HepG2 (cell line): Measurements from ENCODE around the gene PPP1R13B. TPM values are rescaled to one million over a fixed set of nuclear protein-coding genes. Genes with fewer than 3 reads are reported as not detected.

Experiments
- ATAC-seq: fragments of 200-7000 bp; cut with Tn5 transposase; 3 replicates; pipeline ENCODE4 v1.9.1; 2020; ENCODE audit warnings: mild to moderate bottlenecking, moderate library complexity
- BruUV-seq: library from RNA; stranded (reverse); fragments of 400-500 nt; replicated peaks from 2 replicates; lab custom pipeline; 2021; lab: Mats Ljungman, UMichigan
- CTCF ChIA-PET: fragments of 300-600 bp; formaldehyde crosslinking; extraction: SDS; loops from one replicate; lab custom pipeline; 2021; ENCODE audit warnings: low total read pairs, inconsistent platforms, low intra/inter-chr PET ratio; lab: Yijun Ruan, JAX
- POLR2A ChIA-PET: fragments of 350-600 bp; sonication (Branson Sonifier 250); formaldehyde crosslinking; loops from one replicate; lab custom pipeline; 2020; ENCODE audit warnings: antibody characterized with exemption, inconsistent platforms; lab: Yijun Ruan, JAX
- DNase-seq: peaks from one replicate; pipeline ENCODE4 v3.0.0-alpha.2; 2015; ENCODE audit warnings: low spot score
- FAIRE-seq: peaks from 3 replicates; lab custom pipeline; 2011; peaks lifted over from hg19 to GRCh38; lab: Jason Lieb, UNC
- H2AFZ ChIP-seq: one replicate; pipeline ENCODE4 v1.6.1; 2011; ENCODE audit warnings: low read length, inconsistent platforms
- H3K27ac ChIP-seq: fragments of 300-600 bp; 3 replicates; pipeline ENCODE4 v1.8.0; 2011; ENCODE audit warnings: mixed run types, mild to moderate bottlenecking, mixed read lengths, low read length, inconsistent platforms; ENCODE audit not compliant: insufficient read depth; ENCODE audit errors: extremely low read length
- H3K27me3 ChIP-seq, 2 experiments: fragments of 200-600 bp in 1 of 2; 2 replicates in 1 of 2; 3 replicates in 1 of 2; pipeline versions ENCODE4 v1.6.0 to v1.8.0; 2011; ENCODE audit warnings: low read length in 2 of 2, mild to moderate bottlenecking in 2 of 2, moderate library complexity in 2 of 2, inconsistent platforms in 1 of 2; ENCODE audit not compliant: insufficient read depth in 2 of 2, control insufficient read depth in 1 of 2
- H3K36me3 ChIP-seq, 2 experiments: fragments of 200-600 bp in 1 of 2; replicated peaks in 1 of 2; 2 replicates in 1 of 2; 3 replicates in 1 of 2; pipeline versions ENCODE4 v1.5.1 to v1.8.0; 2011; ENCODE audit warnings: low read length in 2 of 2, inconsistent platforms in 1 of 2; ENCODE audit not compliant: insufficient read depth in 2 of 2, control insufficient read depth in 1 of 2
- H3K4me1 ChIP-seq: 2 replicates; pipeline ENCODE4 v1.5.1; 2012; ENCODE audit warnings: low read length, inconsistent platforms; ENCODE audit not compliant: insufficient read depth
- H3K4me2 ChIP-seq: 2 replicates; pipeline ENCODE4 v1.6.0; 2011; ENCODE audit warnings: low read depth, low read length, inconsistent platforms
- H3K4me3 ChIP-seq, 3 experiments: fragments of 200-600 bp in 1 of 3; sonication (generic), shearing (Covaris generic) in 1 of 3; replicated peaks in 1 of 3; 2 replicates each; pipeline ENCODE4 v1.5.1; 2011 to 2016; ENCODE audit warnings: low read length in 3 of 3, inconsistent platforms in 2 of 3, low read depth in 2 of 3, mild to moderate bottlenecking in 2 of 3, control low read depth in 1 of 3, mixed read lengths in 1 of 3; ENCODE audit not compliant: insufficient read depth in 1 of 3
- H3K79me2 ChIP-seq: one replicate; pipeline ENCODE4 v1.6.1; 2011; ENCODE audit warnings: low read length, inconsistent platforms; ENCODE audit not compliant: insufficient read depth
- H3K9ac ChIP-seq: 2 replicates; pipeline ENCODE4 v1.6.0; 2011; ENCODE audit warnings: mild to moderate bottlenecking, low read depth, low read length, inconsistent platforms; ENCODE audit not compliant: insufficient read depth
- H3K9me3 ChIP-seq: 2 replicates; pipeline ENCODE4 v1.5.1; 2012; ENCODE audit warnings: mild to moderate bottlenecking, low read length
- H4K20me1 ChIP-seq: 2 replicates; pipeline ENCODE4 v1.6.0; 2011; ENCODE audit warnings: inconsistent platforms, mild to moderate bottlenecking, low read length, moderate library complexity; ENCODE audit not compliant: insufficient read depth
- EP300 ChIP-seq, 3 experiments: sonication (generic) in 1 of 3; formaldehyde crosslinking in 1 of 3; IDR thresholded peaks; 2 replicates each; pipeline versions ENCODE4 v1.5.1 to v1.6.1; 2011 to 2020; ENCODE audit warnings: low read depth in 2 of 3, low read length in 2 of 3, borderline replicate concordance in 1 of 3, improper control_type of control experiment in 1 of 3, mild to moderate bottlenecking in 1 of 3, missing genetic modification reagents in 1 of 3, moderate library complexity in 1 of 3
- GATAD2A ChIP-seq: IDR thresholded peaks from 2 replicates; pipeline ENCODE4 v1.6.1; 2016
- GLI4 ChIP-seq: sonication (generic); formaldehyde crosslinking; IDR thresholded peaks from 2 replicates; pipeline ENCODE4 v1.5.1; 2020; ENCODE audit warnings: missing genetic modification reagents, mild to moderate bottlenecking, moderate library complexity, borderline replicate concordance
- JUND ChIP-seq: sonication (generic); formaldehyde crosslinking; IDR thresholded peaks from 2 replicates; pipeline ENCODE4 v1.8.0; 2022; ENCODE audit warnings: mild to moderate bottlenecking, missing genetic modification reagents
- PRPF4 ChIP-seq: fragments of 200-400 bp; formaldehyde crosslinking; IDR thresholded peaks from 2 replicates; pipeline ENCODE4 v1.6.1; 2016; ENCODE audit warnings: low read length, low read depth; ENCODE audit not compliant: poor library complexity, severe bottlenecking
- SMARCC2 ChIP-seq: fragments of 450-650 bp; IDR thresholded peaks from 2 replicates; pipeline ENCODE4 v1.6.1; 2017; ENCODE audit warnings: antibody characterized with exemption, mild to moderate bottlenecking
- TBL1XR1 ChIP-seq: fragments of 150-350 bp; IDR thresholded peaks from 2 replicates; pipeline ENCODE4 v1.6.1; 2014; ENCODE audit warnings: borderline replicate concordance, low read length; ENCODE audit not compliant: partially characterized antibody
- ZFYVE20 ChIP-seq: sonication (generic); formaldehyde crosslinking; IDR thresholded peaks from 2 replicates; pipeline ENCODE4 v1.8.0; 2023; ENCODE audit warnings: low read depth, mild to moderate bottlenecking, moderate library complexity, missing genetic modification reagents, borderline replicate concordance
- ZNF318 ChIP-seq: sonication (generic); formaldehyde crosslinking; IDR thresholded peaks from 2 replicates; pipeline ENCODE4 v1.4.0; 2020; ENCODE audit warnings: mild to moderate bottlenecking, missing genetic modification reagents
- ZNF333 ChIP-seq: sonication (generic); formaldehyde crosslinking; IDR thresholded peaks from 2 replicates; pipeline ENCODE4 v1.4.0; 2020; ENCODE audit warnings: mild to moderate bottlenecking, missing genetic modification reagents, borderline replicate concordance
- WGBS: methylation state at CpG from one replicate; pipeline ENCODE4 v1.1.6; 2017; ENCODE audit warnings: low lambda C conversion rate; 5-methylcytosine and 5-hydroxymethylcytosine counted together
- in situ Hi-C: cut with HindIII; loops from 2 replicates; pipeline ENCODE4 v1.10.0; 2017; ENCODE audit warnings: low pct_unique_long_range_greater_than_20kb; ENCODE audit not compliant: extremely low pct_ligation_motif_present
- intact Hi-C: fragments of 100-400 bp; cut with micrococcal nuclease; formaldehyde crosslinking; loops from one replicate; pipeline ENCODE4 v1.10.0; 2022; ENCODE audit not compliant: unreplicated experiment
- polyA plus RNA-seq, 8 experiments: library from polyadenylated mRNA; depleted of rRNA in 3 of 8; stranded (reverse) in 7 of 8; unstranded in 1 of 8; fragments of >200 nt; fragmentation: Illumina TruSeq in 4 of 8; extraction: Trizol in 4 of 8; gene quantifications; 2 replicates each; pipeline versions ENCODE4 v1.2.1 to v1.2.3, GENCODE V29; 2011 to 2016; ENCODE audit warnings: low read depth in 4 of 8, missing spikeins in 1 of 8, mixed read lengths in 1 of 8; ENCODE audit not compliant: insufficient read depth in 1 of 8
- total RNA-seq, 5 experiments: library from RNA; depleted of rRNA; stranded (reverse); fragments of >200 nt; fragmentation: Illumina TruSeq; extraction: Trizol; gene quantifications; 2 replicates each; pipeline ENCODE4 v1.2.3, GENCODE V29; 2016; ENCODE audit warnings: low read depth in 1 of 5

PPP1R13B gene
- total and polyA plus RNA-seq, 2 of the 13 experiments (the other 11 are each of a cell fraction or from before 2014, with no cell fraction given) = 4.6 to 9.4 TPM

- in situ Hi-C loops = no loop called here
- ChIA-PET POLR2A (no interaction called here), CTCF (no interaction called here)
- Histone ChIP-seq H3K79me2 (peaks cover 71% of the 10 kb centered on the region), H3K27ac (no peak overlapping the region), H4K20me1 (no peaks in the 10 kb centered on the region; the same call in 1 of the 2 replicates), H3K9ac (no peak overlapping the region), H3K4me2 (no peak overlapping the region)
- FAIRE-seq = no peak
- BruUV-seq = no TSS peak
- 90% methylated on average over 8 of the region's 8 CpGs for WGBS
- no peak for TF ChIP-seq SMARCC2
- TF ChIP-seq PRPF4 = no peak
- TF ChIP-seq TBL1XR1 = no peak
- no peak for TF ChIP-seq ZNF333
- TF ChIP-seq GLI4 (CRISPR knock-in tag) = no peak
- TF ChIP-seq GATAD2A (CRISPR knock-in tag) = no peak
- TF ChIP-seq EP300 (IDR thresholded peaks at IDR 0.05; ENCODE audit: low read depth in 2 of 2, low read length in 2 of 2) = no peak
- no peak for TF ChIP-seq EP300 (CRISPR knock-in tag; IDR thresholded peaks at IDR 0.05; ENCODE audit: borderline replicate concordance)
- TF ChIP-seq ZNF318 (CRISPR knock-in tag) = no peak
- no peak for TF ChIP-seq ZFYVE20 (CRISPR knock-in tag)
- no peak for TF ChIP-seq JUND (CRISPR knock-in tag)
- TF ChIP-seq, all 625 proteins: peak for 0
- Histone ChIP-seq H3K4me1 (peaks cover 21% of the 10 kb centered on the region), H3K9me3 (no peaks in the 10 kb centered on the region), H3K4me3 (no peak overlapping the region), H2AFZ (no peak overlapping the region), H3K27me3 (no peaks in the 10 kb centered on the region), H3K36me3 (peaks cover 0 to 7% of the 10 kb centered on the region in 2 experiments; a peak in 1 of 5 replicates)
- intact Hi-C loops = no loop called here
- no peak for ATAC-seq
- no peak for DNase-seq
Measured at GRCh38 chr14:103719751-103720150, 127.6 kb downstream of the PPP1R13B start.
